HG03575 (cell line): ENCODE measurements around the gene BDH2.

Source experiments
- ATAC-seq: cut with Tn5 transposase; IDR thresholded peaks from one replicate; pipeline ENCODE4 v1.9.1; 2021; ENCODE audit not compliant: unreplicated experiment, insufficient number of reproducible peaks, low FRiP score; ENCODE audit errors: extremely low read depth

The BDH2 gene

DNA sequence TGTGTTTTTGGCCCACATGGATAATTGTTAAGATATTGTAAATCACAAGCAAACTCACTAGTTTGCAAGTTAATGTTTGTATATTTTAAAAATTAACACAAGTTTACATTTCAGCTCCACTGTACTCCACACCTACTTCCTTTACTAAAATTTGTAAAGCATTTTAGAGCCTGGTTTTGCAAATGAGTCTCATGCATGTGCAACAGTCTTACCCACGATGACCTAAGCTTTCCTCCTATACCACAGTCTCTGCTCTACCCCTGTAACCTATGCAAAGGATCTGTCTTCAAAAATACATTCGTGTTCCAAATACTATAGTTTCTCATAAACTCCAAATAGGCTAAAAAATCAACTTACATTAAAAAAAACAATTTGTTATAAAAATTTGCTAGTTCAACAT, 10.2 kb downstream of the BDH2 start:
- no peak for ATAC-seq

DNA sequence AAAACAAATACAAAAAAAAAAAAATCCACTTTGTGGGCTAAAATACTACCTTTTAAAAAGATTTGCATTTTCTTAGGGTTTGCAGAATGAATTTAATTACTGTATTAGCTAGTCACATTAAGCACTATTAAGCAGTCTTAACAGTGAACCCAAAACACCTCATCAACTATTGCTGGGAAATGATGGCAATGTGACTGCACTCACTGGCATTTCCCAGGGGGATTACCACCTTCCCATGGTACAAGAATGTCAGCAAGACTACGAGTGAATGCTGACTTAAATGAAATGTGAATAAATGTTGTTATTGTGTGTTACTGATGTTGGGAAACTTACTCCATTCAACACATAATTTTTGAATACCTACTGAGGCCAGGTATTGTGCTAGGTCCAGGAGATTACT, 13.1 kb downstream of the BDH2 start:
- no peak for ATAC-seq

GRCh38 chr4:103085555-103086196, 14.0 kb downstream of the BDH2 start:
- no peak for ATAC-seq

- no peak for ATAC-seq
Observed at GRCh38 chr4:103079621-103080020, 20.0 kb downstream of the BDH2 start.

- ATAC-seq = no peak
Observed at GRCh38 chr4:103076747-103077347, 22.8 kb downstream of the BDH2 start, which contains the start of gene SLC9B2. Gene SLC9B2, minus strand, starts transcription at chr4:103076761. Its CDS starts 9,211 bp downstream, at chr4:103067550.

DNA sequence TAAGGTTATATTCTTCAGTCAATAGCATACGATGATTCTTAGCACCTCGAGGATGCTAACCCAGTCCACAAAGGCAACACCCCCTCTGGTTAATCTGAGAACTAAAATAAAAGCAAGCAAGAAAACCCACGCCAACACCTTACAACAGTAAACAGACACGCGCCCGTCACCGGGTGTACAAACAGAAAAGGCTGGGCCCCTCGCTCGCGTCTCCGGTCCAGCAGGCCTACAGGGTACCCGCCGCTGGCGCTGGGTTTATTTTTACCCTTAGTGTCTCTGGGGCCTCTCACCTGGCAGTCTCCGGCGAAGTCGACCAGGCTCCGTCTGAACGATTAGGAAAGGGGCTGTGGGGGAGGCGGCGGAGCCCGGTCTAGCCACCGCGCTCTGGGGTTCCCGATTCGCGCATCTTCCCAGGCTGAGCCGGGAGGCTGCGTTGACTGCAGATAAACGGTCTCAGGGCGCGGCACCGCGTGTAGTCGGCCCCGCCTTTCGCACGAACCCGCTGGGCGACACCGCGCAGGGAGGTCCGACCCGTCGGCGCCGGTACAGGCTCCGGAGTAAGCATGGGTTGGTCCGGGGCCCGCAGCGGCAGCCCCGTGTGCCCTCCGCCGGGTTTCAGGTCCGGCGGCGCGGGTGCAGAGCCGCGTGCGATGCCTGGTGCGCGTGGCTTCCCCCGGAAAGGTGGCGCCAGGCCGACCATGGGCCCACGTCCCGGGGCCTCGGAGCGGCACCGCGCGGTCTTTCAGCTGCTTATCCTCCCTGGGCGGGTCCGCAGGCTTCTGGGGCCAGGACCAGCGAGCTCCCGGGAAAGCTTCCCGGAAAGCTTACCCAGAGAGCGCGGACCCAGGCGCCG, 23.5 kb downstream of the BDH2 start:
- no peak for ATAC-seq

DNA sequence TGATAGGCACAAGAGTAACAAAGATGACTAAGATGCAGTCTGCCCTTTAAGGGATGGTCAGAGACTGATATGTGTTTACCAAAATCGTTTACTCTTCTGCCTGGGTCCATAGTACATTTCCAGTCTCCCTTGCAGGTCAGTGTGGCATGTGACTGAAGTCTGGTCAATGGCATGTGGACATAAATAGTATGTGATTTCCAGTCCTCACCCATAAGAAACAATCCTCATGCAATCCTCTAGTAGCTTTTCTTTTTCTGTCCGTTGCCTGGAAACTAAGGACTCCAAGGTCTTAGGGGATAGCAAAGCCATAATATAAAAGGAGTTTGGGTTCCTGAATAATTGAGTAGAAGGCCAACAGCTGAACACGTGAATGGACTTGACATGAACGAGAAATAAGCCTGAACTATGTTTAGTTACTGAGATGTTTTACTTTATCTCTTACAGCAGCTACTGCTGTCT, 24.2 kb downstream of the BDH2 start:
- no peak for ATAC-seq

- no peak for ATAC-seq
Observed at GRCh38 chr4:103074744-103075434, 24.7 kb downstream of the BDH2 start.

- ATAC-seq = no peak
Observed at GRCh38 chr4:103073792-103074438, 25.7 kb downstream of the BDH2 start.

GRCh38 chr4:103067841-103068547, 31.6 kb downstream of the BDH2 start:
- ATAC-seq = no peak

- no peak for ATAC-seq
Observed at GRCh38 chr4:103060453-103061148, 39.0 kb downstream of the BDH2 start.

DNA sequence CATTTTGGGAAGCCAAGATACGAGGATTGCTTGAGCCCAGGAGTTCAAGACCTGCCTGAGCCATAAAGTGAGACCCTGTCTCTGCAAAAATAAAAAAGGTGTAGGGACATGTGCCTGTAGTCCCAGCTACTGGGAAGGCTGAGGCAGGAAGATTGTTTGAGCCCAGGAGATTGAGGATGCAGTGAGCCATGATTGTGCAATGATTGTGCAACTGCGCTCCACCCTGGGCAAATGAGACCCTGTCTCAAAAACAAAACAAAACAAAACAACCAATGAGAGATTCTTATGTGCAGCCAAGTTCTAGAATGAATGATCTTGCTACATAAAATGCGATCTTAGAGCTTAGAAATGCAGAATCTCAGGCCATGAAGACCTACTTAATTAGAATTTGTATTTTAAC, 45.6 kb downstream of the BDH2 start:
- no peak for ATAC-seq

DNA sequence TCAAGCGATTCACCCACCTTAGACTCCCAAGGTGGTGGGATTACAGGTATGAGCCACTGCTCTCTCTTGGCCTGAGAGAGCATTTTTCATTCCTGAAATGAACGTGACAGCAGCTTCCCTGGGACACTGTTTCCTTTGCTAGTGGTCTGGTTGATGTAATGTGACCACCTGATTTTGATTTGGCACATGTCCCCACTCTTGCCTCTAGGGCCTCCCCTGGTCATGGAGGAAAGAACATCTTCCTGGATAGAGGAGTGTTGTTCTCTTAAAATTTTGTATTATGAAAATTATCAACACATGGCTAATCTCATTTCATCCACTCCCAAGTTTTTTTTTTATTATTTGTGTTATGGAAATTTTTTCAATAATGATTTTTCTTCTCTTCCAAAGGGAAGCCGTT, 46.9 kb downstream of the BDH2 start:
- no peak for ATAC-seq

GRCh38 chr4:103052145-103052544, 47.5 kb downstream of the BDH2 start:
- no peak for ATAC-seq

DNA sequence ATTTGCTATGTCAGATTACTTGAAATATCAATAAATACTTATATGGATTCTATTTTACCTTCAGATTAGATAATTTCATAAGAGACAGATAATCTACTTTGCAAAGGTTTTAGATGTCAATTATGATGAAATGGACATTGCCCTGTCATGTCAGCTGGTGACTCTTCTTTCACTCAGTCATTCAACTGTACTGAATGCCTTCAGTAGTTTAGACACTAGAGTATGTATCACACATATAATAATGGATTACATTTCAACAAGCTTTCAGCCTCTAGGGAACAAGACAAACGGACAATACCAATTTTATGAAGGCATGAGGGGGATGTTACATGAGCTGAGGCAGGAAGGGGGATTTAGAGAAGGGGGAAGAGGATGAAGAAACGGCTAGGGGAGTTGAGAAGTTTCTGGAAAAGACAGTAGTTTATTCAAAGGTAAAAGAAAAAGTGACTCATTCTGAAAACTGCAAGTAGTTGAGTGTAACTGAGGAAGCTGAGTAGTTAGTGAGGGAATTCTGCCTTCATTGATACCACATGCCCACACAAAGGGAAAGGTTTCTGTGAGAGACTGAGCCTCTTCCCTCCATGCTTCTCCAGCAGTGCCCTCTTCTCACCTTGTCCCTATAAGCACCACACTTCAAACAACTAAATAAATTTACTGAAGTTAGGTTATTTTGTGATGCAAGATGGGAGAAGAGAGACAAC, 48.7 kb downstream of the BDH2 start:
- no peak for ATAC-seq

GRCh38 chr4:103046416-103047290, 53.0 kb downstream of the BDH2 start:
- ATAC-seq = peak; percentile 91
